ENCODE results near the gene CACNB3.
A peak's percentile ranks its signal among the peaks of the same experiment; 100 is the strongest.
"Not testable (repeated sequence)": the region's sequence is repeated elsewhere in the genome, so short reads cannot be mapped to it uniquely, and the experiment has no call there.

The CACNB3 gene

GRCh38 chr12:48832321-48833060, 14.2 kb downstream of the CACNB3 start:
- intact Hi-C loops (cut with DNase I): no loop called here
- DNase-seq: no peak

GRCh38 chr12:48838048-48838447, 19.8 kb downstream of the CACNB3 start:
- DNase-seq: no peak
- intact Hi-C loops (cut with DNase I): no loop called here

- DNase-seq; intact Hi-C loops (cut with DNase I): not testable (repeated sequence)
These were observed 23.7 kb downstream of the CACNB3 start for GRCh38 chr12:48842021-48842420.

- peak; percentile 86 to 99 (median 95) for DNase-seq
- intact Hi-C loops (cut with DNase I): loop anchor here (2.0 kb wide), 1 partner anchor 39 kb away; no protein-coding TSS in a partner anchor
These were observed 33.8 kb downstream of the CACNB3 start, which contains the start of gene DDX23 for GRCh38 chr12:48851883-48852733. Gene DDX23, minus strand, starts transcription at chr12:48852163. Its CDS starts 6,381 bp downstream, at chr12:48845782.

GRCh38 chr12:48852734-48853688, 34.7 kb downstream of the CACNB3 start:
- intact Hi-C loops (cut with DNase I): loop anchor here (2.0 kb wide), 1 partner anchor 38 kb away; no protein-coding TSS in a partner anchor
- peak; percentile 56 to 97 (median 91) for DNase-seq

- DNase-seq: no peak
- intact Hi-C loops (cut with DNase I): no loop called here
These were observed 36.2 kb downstream of the CACNB3 start for GRCh38 chr12:48854488-48854887.

- intact Hi-C loops (cut with DNase I): loop anchor here (5.0 kb wide), 1 partner anchor 82 kb away; no protein-coding TSS in a partner anchor
- not testable (repeated sequence) for DNase-seq
These were observed 36.6 kb downstream of the CACNB3 start for GRCh38 chr12:48854932-48855331.

- intact Hi-C loops (cut with DNase I): loop anchor here (5.0 kb wide), 1 partner anchor 81 kb away; no protein-coding TSS in a partner anchor
- no peak for DNase-seq
These were observed 38.1 kb downstream of the CACNB3 start for GRCh38 chr12:48856379-48856778.

GRCh38 chr12:48857278-48857994, 39.1 kb downstream of the CACNB3 start:
- intact Hi-C loops (cut with DNase I): loop anchor here (5.0 kb wide), 1 partner anchor 80 kb away; no protein-coding TSS in a partner anchor
- DNase-seq: no peak

GRCh38 chr12:48858043-48858442, 39.7 kb downstream of the CACNB3 start:
- intact Hi-C loops (cut with DNase I): loop anchor here (5.0 kb wide), 1 partner anchor 79 kb away; no protein-coding TSS in a partner anchor

GRCh38 chr12:48859607-48860006, 41.3 kb downstream of the CACNB3 start:
- DNase-seq: no peak
- intact Hi-C loops (cut with DNase I): loop anchor here (5.0 kb wide), 1 partner anchor 78 kb away; no protein-coding TSS in a partner anchor

More at GRCh38 chr12:48858043-48858442, 39.7 kb downstream of the CACNB3 start:
- no peak for DNase-seq

- intact Hi-C loops (cut with DNase I); DNase-seq: not testable (repeated sequence)
These were observed 41.9 kb downstream of the CACNB3 start for GRCh38 chr12:48860236-48860635.

- DNase-seq: peak in 3 of 42 donors; percentile 11 to 32 (median 14)
- intact Hi-C loops (cut with DNase I): no loop called here
These were observed 42.8 kb downstream of the CACNB3 start for GRCh38 chr12:48861111-48861510.

- intact Hi-C loops (cut with DNase I): no loop called here
- peak in 20 of 42 donors; percentile 12 to 57 (median 28) for DNase-seq
These were observed 44.5 kb downstream of the CACNB3 start for GRCh38 chr12:48862760-48863159.

- peak; percentile 22 to 85 (median 62) for DNase-seq
- intact Hi-C loops (cut with DNase I): no loop called here
These were observed 45.0 kb downstream of the CACNB3 start for GRCh38 chr12:48863291-48863690.

GRCh38 chr12:48865281-48866051, 47.2 kb downstream of the CACNB3 start, which contains the start of gene RND1:
Gene RND1, minus strand, starts transcription at chr12:48865870. Its CDS starts 103 bp downstream, at chr12:48865767.
- intact Hi-C loops (cut with DNase I): no loop called here
- peak; percentile 88 to 98 (median 94) for DNase-seq
